Stomach (tissue), 4 donors: ENCODE data around the gene PYGO1.

Source experiments
- EP300 ChIP-seq: sonication (generic); formaldehyde crosslinking; IDR thresholded peaks from one replicate; pipeline ENCODE4 v1.6.1; 2017; ENCODE audit warnings: antibody characterized with exemption
- POLR2A ChIP-seq, 4 donors: fragments of 450-650 bp; IDR thresholded peaks; one replicate each; pipeline ENCODE4 v1.6.1; 2016; ENCODE audit warnings: antibody characterized with exemption in 4 of 4, control low read depth in 2 of 4, mild to moderate bottlenecking in 1 of 4, moderate library complexity in 1 of 4
- POLR2AphosphoS5 ChIP-seq, 3 donors: sonication (generic); formaldehyde crosslinking; IDR thresholded peaks; one replicate each; pipeline ENCODE4 v1.6.1; 2016; ENCODE audit warnings: antibody characterized with exemption in 3 of 3
- TF ChIP-seq, protein P1 (sequence below), 7 experiments: fragments of 450-650 bp in 4 of 7; fragments of 200-600 bp in 3 of 7; sonication (generic) in 3 of 7; IDR thresholded peaks; one replicate each; pipeline ENCODE4 v1.5.1; 2016 to 2019; ENCODE audit warnings: antibody characterized with exemption in 7 of 7, control low read depth in 2 of 7, mild to moderate bottlenecking in 1 of 7

DNA sequence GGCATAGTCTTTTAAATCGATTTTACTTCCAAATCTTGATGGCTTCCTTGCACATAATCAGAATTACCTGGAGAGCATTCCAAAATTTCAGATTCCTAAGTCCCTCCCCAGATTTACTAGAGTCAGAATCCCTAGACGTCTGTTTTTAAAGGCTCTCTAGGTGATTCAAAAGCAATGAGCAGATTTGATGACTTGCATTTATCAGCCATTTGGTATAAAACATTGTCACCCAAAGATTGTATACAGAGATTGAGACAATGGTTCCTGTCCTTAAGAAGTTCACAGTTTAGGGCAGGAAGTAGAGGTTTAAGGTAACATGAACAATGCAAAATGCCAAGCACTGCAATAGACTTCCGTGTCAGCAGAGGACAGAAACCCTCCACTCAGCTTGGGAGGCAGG lies 2.6 kb upstream of the PYGO1 start:
- TF ChIP-seq, protein P1, sequence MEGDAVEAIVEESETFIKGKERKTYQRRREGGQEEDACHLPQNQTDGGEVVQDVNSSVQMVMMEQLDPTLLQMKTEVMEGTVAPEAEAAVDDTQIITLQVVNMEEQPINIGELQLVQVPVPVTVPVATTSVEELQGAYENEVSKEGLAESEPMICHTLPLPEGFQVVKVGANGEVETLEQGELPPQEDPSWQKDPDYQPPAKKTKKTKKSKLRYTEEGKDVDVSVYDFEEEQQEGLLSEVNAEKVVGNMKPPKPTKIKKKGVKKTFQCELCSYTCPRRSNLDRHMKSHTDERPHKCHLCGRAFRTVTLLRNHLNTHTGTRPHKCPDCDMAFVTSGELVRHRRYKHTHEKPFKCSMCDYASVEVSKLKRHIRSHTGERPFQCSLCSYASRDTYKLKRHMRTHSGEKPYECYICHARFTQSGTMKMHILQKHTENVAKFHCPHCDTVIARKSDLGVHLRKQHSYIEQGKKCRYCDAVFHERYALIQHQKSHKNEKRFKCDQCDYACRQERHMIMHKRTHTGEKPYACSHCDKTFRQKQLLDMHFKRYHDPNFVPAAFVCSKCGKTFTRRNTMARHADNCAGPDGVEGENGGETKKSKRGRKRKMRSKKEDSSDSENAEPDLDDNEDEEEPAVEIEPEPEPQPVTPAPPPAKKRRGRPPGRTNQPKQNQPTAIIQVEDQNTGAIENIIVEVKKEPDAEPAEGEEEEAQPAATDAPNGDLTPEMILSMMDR (IDR thresholded peaks at IDR 0.05): no peak
- TF ChIP-seq POLR2A (IDR thresholded peaks at IDR 0.05) (no peak), POLR2AphosphoS5 (IDR thresholded peaks at IDR 0.05) (no peak), EP300 (no peak)
